Tibial nerve (tissue), 4 donors: ENCODE results near the gene UBASH3A. TPM values are rescaled to one million over a fixed set of nuclear protein-coding genes. Genes with fewer than 3 reads are reported as not detected.

Experiments used
- DNase-seq, 2 donors: peaks; one replicate each; pipeline ENCODE4 v3.0.0-alpha.2; 2019; ENCODE audit warnings: low spot score in 2 of 2
- H3K27ac ChIP-seq, 4 donors: fragments of 200-600 bp; sonication (generic) in 3 of 4; one replicate each; pipeline ENCODE4 v1.5.1; 2017 to 2019; ENCODE audit warnings: mild to moderate bottlenecking in 1 of 4
- H3K27me3 ChIP-seq, 2 donors: fragments of 200-600 bp; sonication (generic) in 1 of 2; one replicate each; pipeline versions ENCODE4 v1.5.1 to v1.6.0; 2017 to 2019
- H3K36me3 ChIP-seq, 3 donors: fragments of 200-600 bp; sonication (generic); one replicate each; pipeline ENCODE4 v1.5.1; 2018 to 2019
- H3K4me1 ChIP-seq, 4 donors: fragments of 200-600 bp; sonication (generic) in 3 of 4; one replicate each; pipeline ENCODE4 v1.5.1; 2017 to 2019
- H3K4me3 ChIP-seq, 4 donors: fragments of 200-600 bp; sonication (generic) in 3 of 4; one replicate each; pipeline ENCODE4 v1.5.1; 2017 to 2019; ENCODE audit warnings: mild to moderate bottlenecking in 1 of 4, moderate library complexity in 1 of 4
- H3K9me3 ChIP-seq, 4 donors: fragments of 200-600 bp; sonication (generic) in 3 of 4; one replicate each; pipeline ENCODE4 v1.5.1; 2017 to 2019
- EP300 ChIP-seq, 2 donors: sonication (generic); formaldehyde crosslinking; IDR thresholded peaks; one replicate each; pipeline ENCODE4 v1.6.1; 2017; ENCODE audit warnings: antibody characterized with exemption in 2 of 2, mild to moderate bottlenecking in 1 of 2
- POLR2A ChIP-seq, 2 donors: fragments of 450-650 bp; IDR thresholded peaks; one replicate each; pipeline ENCODE4 v1.6.1; 2017; ENCODE audit warnings: antibody characterized with exemption in 2 of 2, mild to moderate bottlenecking in 2 of 2, moderate library complexity in 2 of 2
- WGBS, 2 donors: methylation state at CpG; one replicate each; pipeline ENCODE4 v1.1.5; 2018; 5-methylcytosine and 5-hydroxymethylcytosine counted together
- total RNA-seq, 4 donors: library from RNA; depleted of rRNA; stranded (reverse); fragments of >200 nt; gene quantifications; one replicate each; pipeline ENCODE4 v1.1.0, GENCODE V29; 2016
- TF ChIP-seq, protein P1 (sequence below), 5 experiments: fragments of 200-600 bp in 3 of 5; fragments of 450-650 bp in 2 of 5; sonication (generic) in 3 of 5; IDR thresholded peaks; one replicate each; pipeline ENCODE4 v1.5.1; 2016 to 2019; ENCODE audit warnings: antibody characterized with exemption in 5 of 5, mild to moderate bottlenecking in 3 of 5, moderate library complexity in 2 of 5

UBASH3A gene
- total RNA-seq, 4 donors from 2014 or later: 0.59 to 5.9 (median 0.90) TPM; not detected in 1

DNA sequence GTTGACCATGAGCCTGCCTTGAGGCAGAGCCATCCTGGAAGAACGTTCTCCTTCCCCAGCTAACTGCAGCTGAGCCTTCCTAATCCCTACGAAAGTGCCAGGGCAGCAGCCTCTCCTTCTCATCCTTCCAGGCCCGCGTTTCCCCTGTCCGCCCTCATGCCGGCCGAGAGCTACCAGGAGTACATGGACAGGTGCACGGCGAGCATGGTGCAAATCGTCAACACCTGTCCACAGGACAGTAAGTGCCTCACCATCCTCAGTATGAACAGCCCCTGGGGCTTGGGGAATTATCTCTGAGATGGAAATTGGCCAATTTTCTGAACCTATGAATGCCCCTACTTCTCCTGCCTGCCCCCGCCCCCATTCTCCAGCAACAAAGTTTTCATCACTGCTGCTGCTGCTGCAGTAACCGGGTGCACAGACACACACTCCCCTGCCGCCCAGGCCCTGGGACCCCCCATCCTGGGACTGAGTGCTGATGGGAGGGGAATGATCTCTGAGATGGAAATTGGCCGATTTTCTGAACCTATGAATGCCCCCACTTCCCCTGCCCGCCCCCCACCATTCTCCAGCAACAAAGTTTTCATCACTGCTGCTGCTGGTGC, 39.6 kb downstream of the UBASH3A start:
- DNase-seq: no peak
- TF ChIP-seq EP300 (IDR thresholded peaks at IDR 0.05) (no peak), POLR2A (IDR thresholded peaks at IDR 0.05) (no peak)
- TF ChIP-seq, protein P1, sequence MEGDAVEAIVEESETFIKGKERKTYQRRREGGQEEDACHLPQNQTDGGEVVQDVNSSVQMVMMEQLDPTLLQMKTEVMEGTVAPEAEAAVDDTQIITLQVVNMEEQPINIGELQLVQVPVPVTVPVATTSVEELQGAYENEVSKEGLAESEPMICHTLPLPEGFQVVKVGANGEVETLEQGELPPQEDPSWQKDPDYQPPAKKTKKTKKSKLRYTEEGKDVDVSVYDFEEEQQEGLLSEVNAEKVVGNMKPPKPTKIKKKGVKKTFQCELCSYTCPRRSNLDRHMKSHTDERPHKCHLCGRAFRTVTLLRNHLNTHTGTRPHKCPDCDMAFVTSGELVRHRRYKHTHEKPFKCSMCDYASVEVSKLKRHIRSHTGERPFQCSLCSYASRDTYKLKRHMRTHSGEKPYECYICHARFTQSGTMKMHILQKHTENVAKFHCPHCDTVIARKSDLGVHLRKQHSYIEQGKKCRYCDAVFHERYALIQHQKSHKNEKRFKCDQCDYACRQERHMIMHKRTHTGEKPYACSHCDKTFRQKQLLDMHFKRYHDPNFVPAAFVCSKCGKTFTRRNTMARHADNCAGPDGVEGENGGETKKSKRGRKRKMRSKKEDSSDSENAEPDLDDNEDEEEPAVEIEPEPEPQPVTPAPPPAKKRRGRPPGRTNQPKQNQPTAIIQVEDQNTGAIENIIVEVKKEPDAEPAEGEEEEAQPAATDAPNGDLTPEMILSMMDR (IDR thresholded peaks at IDR 0.05): no peak
- no peak overlapping the region for H3K4me3 ChIP-seq
- no peaks in the 10 kb centered on the region for H3K9me3 ChIP-seq
- H3K4me1 ChIP-seq: no peaks in the 10 kb centered on the region
- 87 to 89% methylated on average over 14 to 15 of the region's 15 CpGs for WGBS, 2 donors
- H3K27ac ChIP-seq: no peak overlapping the region
- H3K36me3 ChIP-seq: no peaks in the 10 kb centered on the region
- H3K27me3 ChIP-seq: no peaks in the 10 kb centered on the region

DNA sequence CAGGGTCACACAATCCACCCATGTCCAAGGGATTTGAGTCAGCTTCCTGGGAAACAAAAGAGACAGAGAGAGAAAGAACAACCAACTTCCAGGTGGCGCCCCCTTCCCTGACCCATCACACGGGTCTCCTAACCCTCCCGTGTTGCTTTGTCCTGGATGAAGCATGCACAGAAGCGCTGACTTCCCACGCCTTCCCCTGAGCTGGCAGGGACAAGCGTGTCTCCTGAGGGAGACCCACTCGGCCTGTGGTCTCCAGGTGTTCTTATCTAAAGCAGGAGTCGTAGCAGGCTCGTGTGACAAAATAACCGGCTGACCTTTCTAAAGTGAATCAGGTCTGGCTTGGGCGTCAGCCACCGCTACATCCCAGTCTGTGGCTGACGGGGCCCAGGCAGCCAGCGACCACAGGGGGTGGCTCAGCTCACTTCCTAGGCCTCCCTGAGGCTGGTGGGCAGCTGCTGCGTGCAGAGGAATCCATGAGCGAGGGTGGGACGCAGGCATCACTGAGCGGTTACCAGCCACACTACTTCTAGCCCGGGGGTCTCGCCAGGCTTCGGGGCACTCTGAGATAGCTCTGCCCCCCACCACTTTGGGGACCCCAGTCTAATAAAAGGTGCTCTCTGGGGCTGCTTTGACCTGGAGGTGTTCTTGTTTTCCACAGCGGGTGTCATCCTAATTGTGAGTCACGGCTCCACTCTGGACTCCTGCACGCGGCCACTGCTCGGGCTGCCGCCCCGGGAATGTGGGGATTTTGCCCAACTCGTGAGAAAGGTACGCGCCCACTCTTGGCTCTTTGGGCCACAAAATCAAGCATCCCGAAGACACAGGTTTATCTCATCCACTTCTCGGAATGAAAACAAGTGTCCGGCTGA, 40.4 kb downstream of the UBASH3A start:
- no peaks in the 10 kb centered on the region for H3K27me3 ChIP-seq
- TF ChIP-seq, protein P1 (IDR thresholded peaks at IDR 0.05): no peak
- no peaks in the 10 kb centered on the region for H3K36me3 ChIP-seq
- H3K4me3 ChIP-seq: no peak overlapping the region
- H3K27ac ChIP-seq: no peak overlapping the region
- WGBS, 2 donors: 81 to 87% methylated on average over 25 to 34 of the region's 34 CpGs
- DNase-seq: no peak
- H3K4me1 ChIP-seq: no peaks in the 10 kb centered on the region
- no peaks in the 10 kb centered on the region for H3K9me3 ChIP-seq

GRCh38 chr21:42444745-42445059, 41.0 kb downstream of the UBASH3A start:
- Histone ChIP-seq H3K4me1 (no peaks in the 10 kb centered on the region), H3K36me3 (no peaks in the 10 kb centered on the region), H3K27ac (no peak overlapping the region), H3K9me3 (no peaks in the 10 kb centered on the region), H3K4me3 (no peak overlapping the region), H3K27me3 (no peaks in the 10 kb centered on the region)
- DNase-seq: no peak
- TF ChIP-seq POLR2A (IDR thresholded peaks at IDR 0.05) (no peak), EP300 (IDR thresholded peaks at IDR 0.05) (no peak)
- TF ChIP-seq, protein P1 (IDR thresholded peaks at IDR 0.05): no peak
- 65 to 73% methylated on average over 10 of the region's 10 CpGs for WGBS, 2 donors

- Histone ChIP-seq H3K4me3 (no peak overlapping the region), H3K9me3 (no peaks in the 10 kb centered on the region), H3K36me3 (no peaks in the 10 kb centered on the region), H3K27me3 (no peaks in the 10 kb centered on the region), H3K27ac (no peak overlapping the region), H3K4me1 (no peaks in the 10 kb centered on the region)
- TF ChIP-seq EP300 (IDR thresholded peaks at IDR 0.05): no peak
- TF ChIP-seq POLR2A (IDR thresholded peaks at IDR 0.05): no peak
- TF ChIP-seq, protein P1 (IDR thresholded peaks at IDR 0.05): no peak
- DNase-seq: no peak
- WGBS, 2 donors: 85 to 90% methylated on average over 7 of the region's 7 CpGs
These were observed 41.6 kb downstream of the UBASH3A start for GRCh38 chr21:42445311-42445710.

DNA sequence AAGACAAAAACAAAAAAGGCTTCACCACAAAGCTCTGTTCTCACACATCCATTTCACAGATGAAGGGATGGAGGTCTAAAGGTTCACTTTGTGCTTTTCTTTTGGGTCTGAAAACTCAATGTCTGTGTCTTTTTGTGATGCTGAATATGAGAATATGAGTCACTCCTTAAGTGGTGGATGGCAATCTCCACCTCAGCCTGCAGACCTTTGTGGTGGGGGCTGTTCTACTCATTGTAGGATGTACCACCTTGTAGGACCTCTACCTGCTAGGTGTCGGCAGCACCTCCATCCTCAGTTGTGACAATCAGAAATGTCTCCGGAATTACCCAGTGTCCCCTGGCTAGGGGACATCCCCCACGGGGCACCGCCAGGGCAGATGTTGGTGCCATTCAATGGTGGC, 42.8 kb downstream of the UBASH3A start:
- no peak for DNase-seq
- H3K36me3 ChIP-seq: no peaks in the 10 kb centered on the region
- H3K9me3 ChIP-seq: no peaks in the 10 kb centered on the region
- TF ChIP-seq EP300 (IDR thresholded peaks at IDR 0.05): no peak
- no peak for TF ChIP-seq POLR2A (IDR thresholded peaks at IDR 0.05)
- TF ChIP-seq, protein P1 (IDR thresholded peaks at IDR 0.05): no peak
- no peak overlapping the region for H3K4me3 ChIP-seq
- H3K27me3 ChIP-seq: no peaks in the 10 kb centered on the region
- H3K27ac ChIP-seq: no peak overlapping the region
- H3K4me1 ChIP-seq: no peaks in the 10 kb centered on the region
- WGBS, 2 donors: 96 to 98% methylated on average over 4 of the region's 4 CpGs
